SK-N-DZ (cell line): ENCODE data around the gene GPSM1.
"Not testable (repeated sequence)": the region's sequence is repeated elsewhere in the genome, so short reads cannot be mapped to it uniquely, and the experiment has no call there.

Experiments
- DNase-seq: peaks from one replicate; pipeline ENCODE4 v3.0.0-alpha.2; 2015; ENCODE audit warnings: low spot score

GPSM1 gene

GRCh38 chr9:136344544-136345280 is 17.4 kb downstream of the GPSM1 start:
- no peak for DNase-seq

- no peak for DNase-seq
Measured at GRCh38 chr9:136345281-136346156, 18.2 kb downstream of the GPSM1 start.

- DNase-seq, result peak; percentile 67
Measured at GRCh38 chr9:136346157-136346481, 18.8 kb downstream of the GPSM1 start.

- no peak for DNase-seq
Measured at GRCh38 chr9:136346927-136347465, 19.7 kb downstream of the GPSM1 start.

GRCh38 chr9:136347472-136348256 is 20.3 kb downstream of the GPSM1 start:
- DNase-seq, result peak; percentile 51

GRCh38 chr9:136348691-136349090 is 21.4 kb downstream of the GPSM1 start:
- no peak for DNase-seq

- no peak for DNase-seq
Measured at GRCh38 chr9:136349546-136349945, 22.2 kb downstream of the GPSM1 start.

GRCh38 chr9:136351252-136351800 is 24.0 kb downstream of the GPSM1 start:
- no peak for DNase-seq

GRCh38 chr9:136351868-136352267 is 24.5 kb downstream of the GPSM1 start:
- DNase-seq, result not testable (repeated sequence)

GRCh38 chr9:136352682-136353081 is 25.3 kb downstream of the GPSM1 start:
- DNase-seq, result no peak

GRCh38 chr9:136353088-136353487 is 25.7 kb downstream of the GPSM1 start:
- no peak for DNase-seq

GRCh38 chr9:136353757-136354488 is 26.6 kb downstream of the GPSM1 start:
- DNase-seq, result no peak

- no peak for DNase-seq
Measured at GRCh38 chr9:136354592-136355085, 27.3 kb downstream of the GPSM1 start.

GRCh38 chr9:136355616-136356557 is 28.5 kb downstream of the GPSM1 start:
- no peak for DNase-seq

- no peak for DNase-seq
Measured at GRCh38 chr9:136357202-136357725, 29.9 kb downstream of the GPSM1 start.

GRCh38 chr9:136358016-136358415 is 30.7 kb downstream of the GPSM1 start:
- no peak for DNase-seq

- DNase-seq, result no peak
Measured at GRCh38 chr9:136358888-136359287, 31.5 kb downstream of the GPSM1 start.

GRCh38 chr9:136359774-136360718 is 32.7 kb downstream of the GPSM1 start:
- no peak for DNase-seq
